Brain microvascular endothelial cell (primary cell): ENCODE measurements around the gene ZBTB32.

ENCODE experiments used
- DNase-seq: peaks from one replicate; pipeline ENCODE4 v3.0.0-alpha.2; 2020
- H3K27ac ChIP-seq: fragments of 250-450 bp; sonication (Bioruptor Pico); 2 replicates; pipeline ENCODE4 v1.5.1; 2020; ENCODE audit warnings: mild to moderate bottlenecking, moderate library complexity
- H3K27me3 ChIP-seq: fragments of 250-450 bp; sonication (Bioruptor Pico); replicated peaks from 2 replicates; pipeline ENCODE4 v1.5.1; 2020; ENCODE audit warnings: mild to moderate bottlenecking
- H3K36me3 ChIP-seq: fragments of 250-450 bp; sonication (Bioruptor Pico); replicated peaks from 2 replicates; pipeline ENCODE4 v1.5.1; 2020; ENCODE audit warnings: mild to moderate bottlenecking
- H3K4me3 ChIP-seq: 2 replicates; pipeline ENCODE4 v1.5.1; 2011; ENCODE audit warnings: low read depth, mild to moderate bottlenecking, control low read depth, low read length, moderate library complexity
- in situ Hi-C: cut with HindIII; loops from 2 replicates; pipeline ENCODE4 v1.10.0; 2017; ENCODE audit warnings: low sequenced_read_pairs, low pct_ligation_motif_present
- TF ChIP-seq, protein P1 (sequence below): IDR thresholded peaks from 2 replicates; pipeline ENCODE4 v1.5.1; 2011; ENCODE audit warnings: low read depth, mild to moderate bottlenecking, moderate library complexity, low read length, control low read depth, inconsistent platforms; ENCODE audit errors: missing control alignments

Gene ZBTB32

DNA sequence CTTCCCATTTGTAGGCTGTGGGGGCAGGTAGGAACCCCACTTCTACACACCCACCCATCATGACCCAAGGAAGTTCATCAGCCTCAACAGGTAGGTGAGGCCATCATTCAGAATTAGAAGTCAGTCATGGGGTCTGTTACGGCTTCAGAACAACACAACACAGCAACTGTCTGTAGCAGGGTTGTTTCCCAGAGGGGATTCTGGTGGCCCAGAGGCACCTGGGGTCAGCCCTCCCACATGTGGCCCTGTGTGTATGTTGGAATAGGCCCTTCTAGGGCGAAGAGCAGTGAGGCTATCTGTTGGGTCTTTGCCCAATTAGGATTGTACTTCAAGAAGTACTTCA is 34.5 kb downstream of the ZBTB32 start:
- TF ChIP-seq, protein P1, sequence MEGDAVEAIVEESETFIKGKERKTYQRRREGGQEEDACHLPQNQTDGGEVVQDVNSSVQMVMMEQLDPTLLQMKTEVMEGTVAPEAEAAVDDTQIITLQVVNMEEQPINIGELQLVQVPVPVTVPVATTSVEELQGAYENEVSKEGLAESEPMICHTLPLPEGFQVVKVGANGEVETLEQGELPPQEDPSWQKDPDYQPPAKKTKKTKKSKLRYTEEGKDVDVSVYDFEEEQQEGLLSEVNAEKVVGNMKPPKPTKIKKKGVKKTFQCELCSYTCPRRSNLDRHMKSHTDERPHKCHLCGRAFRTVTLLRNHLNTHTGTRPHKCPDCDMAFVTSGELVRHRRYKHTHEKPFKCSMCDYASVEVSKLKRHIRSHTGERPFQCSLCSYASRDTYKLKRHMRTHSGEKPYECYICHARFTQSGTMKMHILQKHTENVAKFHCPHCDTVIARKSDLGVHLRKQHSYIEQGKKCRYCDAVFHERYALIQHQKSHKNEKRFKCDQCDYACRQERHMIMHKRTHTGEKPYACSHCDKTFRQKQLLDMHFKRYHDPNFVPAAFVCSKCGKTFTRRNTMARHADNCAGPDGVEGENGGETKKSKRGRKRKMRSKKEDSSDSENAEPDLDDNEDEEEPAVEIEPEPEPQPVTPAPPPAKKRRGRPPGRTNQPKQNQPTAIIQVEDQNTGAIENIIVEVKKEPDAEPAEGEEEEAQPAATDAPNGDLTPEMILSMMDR: no peak
- in situ Hi-C loops: no loop called here
- H3K36me3 ChIP-seq: peaks cover 32% of the 10 kb centered on the region

DNA sequence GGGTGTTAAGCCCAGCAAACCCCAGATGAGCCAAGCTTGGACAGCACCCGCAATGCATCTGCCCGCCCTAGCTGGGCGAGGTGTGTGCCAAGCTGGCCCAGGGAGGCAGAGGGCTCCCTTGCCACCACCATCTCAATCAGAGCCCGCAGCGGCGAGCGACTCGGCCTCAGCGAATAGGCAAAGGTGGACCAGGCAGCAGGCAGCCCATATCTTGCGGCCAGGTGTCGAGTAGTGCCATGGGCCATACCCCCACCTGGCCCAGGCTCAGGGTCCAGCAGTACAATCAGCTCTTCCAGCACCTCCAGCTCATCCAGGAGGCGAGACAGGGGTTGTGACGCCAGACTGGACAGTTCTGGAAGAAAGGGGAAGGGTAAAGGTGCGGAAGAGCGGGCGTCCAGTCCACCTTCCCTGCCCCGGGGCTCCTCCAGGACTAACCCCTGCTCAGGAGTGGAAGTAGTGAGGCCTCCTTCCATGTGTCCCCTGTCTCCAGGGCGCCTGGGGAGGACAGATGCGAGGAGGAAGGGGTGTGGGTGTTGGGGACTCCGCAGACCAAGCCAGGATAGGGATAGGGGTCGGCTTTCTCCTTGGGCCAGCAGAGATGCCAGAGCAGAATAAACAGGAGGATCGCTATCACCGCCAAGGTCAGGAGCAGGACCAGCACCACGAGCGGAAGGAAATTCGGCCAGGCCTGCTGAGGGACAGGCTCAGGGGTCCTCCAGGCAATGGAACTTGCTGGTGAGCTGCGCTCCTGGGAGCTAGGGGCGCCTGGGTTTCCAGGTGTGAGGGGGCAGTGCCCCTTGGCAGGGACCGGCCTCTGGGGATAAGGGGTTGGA is 35.1 kb downstream of the ZBTB32 start:
- Histone ChIP-seq H3K4me3 (peak overlapping the region; percentile 68), H3K27ac (no peak overlapping the region)
- in situ Hi-C loops: no loop called here

More for the DNA sequence above, 34.5 kb downstream of the ZBTB32 start:
- H3K27me3 ChIP-seq: no peaks in the 10 kb centered on the region
- H3K27ac ChIP-seq: no peak overlapping the region
- DNase-seq: no peak
- H3K4me3 ChIP-seq: no peak overlapping the region

DNA sequence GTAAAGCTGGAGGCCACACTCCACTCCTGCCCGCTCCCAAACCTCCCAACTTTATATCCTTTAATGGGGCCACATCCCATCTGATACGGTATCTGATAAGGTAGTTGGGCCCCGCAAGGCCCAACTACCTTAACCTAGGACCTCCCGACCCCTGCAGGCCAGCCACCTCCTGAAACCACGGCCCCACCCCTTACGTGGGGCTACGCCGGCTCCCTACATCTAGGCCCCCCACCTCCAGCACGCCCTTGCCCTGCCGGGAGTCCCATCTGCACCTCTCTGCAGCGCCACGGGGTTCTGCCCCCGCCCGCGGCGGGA is 35.7 kb downstream of the ZBTB32 start:
- TF ChIP-seq, protein P1: no peak
- in situ Hi-C loops: no loop called here
- H3K27me3 ChIP-seq: no peaks in the 10 kb centered on the region
- no peak overlapping the region for H3K27ac ChIP-seq
- peaks cover 20% of the 10 kb centered on the region for H3K36me3 ChIP-seq
- peak overlapping the region; percentile 68 for H3K4me3 ChIP-seq
- DNase-seq: no peak

More for the DNA sequence above, 35.1 kb downstream of the ZBTB32 start:
- H3K36me3 ChIP-seq: peaks cover 25% of the 10 kb centered on the region
- H3K27me3 ChIP-seq: no peaks in the 10 kb centered on the region
- DNase-seq: no peak
- TF ChIP-seq, protein P1: no peak

DNA sequence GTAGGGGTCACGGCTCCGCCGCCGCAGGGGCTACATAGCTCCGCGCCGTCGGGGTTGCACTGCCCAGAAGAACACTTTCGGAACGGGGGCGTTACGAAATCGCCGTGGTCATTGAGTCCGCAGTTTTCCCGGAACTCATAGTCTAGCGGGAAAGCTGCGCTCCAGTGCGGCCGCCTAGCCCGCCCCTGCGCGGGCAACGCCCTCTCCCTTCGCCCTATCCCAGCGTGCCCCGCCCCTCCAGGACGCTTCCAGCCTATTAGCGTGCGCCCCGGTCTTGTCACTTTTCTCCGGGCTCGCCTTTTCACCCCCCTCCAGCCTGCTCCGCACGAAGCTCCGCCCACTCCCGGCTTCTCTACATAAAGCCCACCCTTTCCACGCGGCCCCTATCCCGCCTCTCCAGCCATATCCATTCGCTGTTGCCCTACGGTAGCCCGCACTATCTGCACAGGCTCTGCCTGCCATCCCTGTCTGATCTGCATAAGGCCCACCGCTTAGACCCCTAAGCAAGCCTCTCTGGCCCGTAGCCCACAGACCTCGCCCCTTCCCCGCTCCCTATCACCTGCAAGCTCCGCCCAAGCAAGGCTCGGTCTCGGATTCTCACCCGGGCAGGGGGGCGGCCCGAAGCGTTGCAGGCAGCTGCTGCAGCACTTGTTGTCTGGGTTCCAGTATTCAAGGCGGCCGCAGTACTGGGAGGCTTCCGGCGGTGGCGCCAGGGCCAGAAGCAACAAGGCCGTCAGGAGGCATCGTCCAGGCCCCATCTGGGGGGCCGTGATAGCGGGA is 36.3 kb downstream of the ZBTB32 start:
- H3K4me3 ChIP-seq: peak overlapping the region; percentile 68
- TF ChIP-seq, protein P1: peak; percentile 41
- peak overlapping the region; percentile 48 for H3K27ac ChIP-seq
- no peaks in the 10 kb centered on the region for H3K27me3 ChIP-seq
- peaks cover 19% of the 10 kb centered on the region for H3K36me3 ChIP-seq
- DNase-seq: peak; percentile 97
- in situ Hi-C loops: no loop called here

DNA sequence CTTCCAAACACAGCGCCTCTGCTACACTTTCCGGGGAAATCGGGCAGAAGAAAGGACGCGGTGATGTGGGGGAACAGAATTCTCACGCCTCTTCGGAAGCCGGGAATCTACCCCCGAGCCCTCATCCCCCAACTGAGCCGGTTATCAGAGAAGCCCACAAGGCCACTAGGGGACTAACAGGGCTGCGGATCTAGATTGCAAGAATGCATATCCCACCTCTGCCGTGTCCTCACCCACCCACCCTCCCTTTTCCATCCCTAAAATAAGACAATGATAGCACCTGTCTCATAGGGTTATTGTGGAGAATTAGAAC is 36.8 kb downstream of the ZBTB32 start:
- H3K27me3 ChIP-seq: no peaks in the 10 kb centered on the region
- in situ Hi-C loops: no loop called here
- H3K4me3 ChIP-seq: peak overlapping the region; percentile 68
- DNase-seq: no peak
- H3K36me3 ChIP-seq: peaks cover 19% of the 10 kb centered on the region
- H3K27ac ChIP-seq: peak overlapping the region; percentile 48
- TF ChIP-seq, protein P1: no peak
